GM18951 (cell line): Measurements from ENCODE around the gene FBXL22.

ENCODE experiments used
- POLR2A ChIP-seq: IDR thresholded peaks from 4 replicates; pipeline ENCODE4 v1.6.1; 2011; ENCODE audit warnings: mild to moderate bottlenecking; ENCODE audit not compliant: insufficient read length, insufficient read depth; ENCODE audit errors: extremely low read depth
- in situ Hi-C: fragments of 300-500 bp; cut with MboI; formaldehyde crosslinking; loops from one replicate; pipeline ENCODE4 v1.12.0; 2022; ENCODE audit warnings: low sequenced_read_pairs, mixed read lengths, inconsistent platforms; ENCODE audit not compliant: unreplicated experiment

Gene FBXL22

DNA sequence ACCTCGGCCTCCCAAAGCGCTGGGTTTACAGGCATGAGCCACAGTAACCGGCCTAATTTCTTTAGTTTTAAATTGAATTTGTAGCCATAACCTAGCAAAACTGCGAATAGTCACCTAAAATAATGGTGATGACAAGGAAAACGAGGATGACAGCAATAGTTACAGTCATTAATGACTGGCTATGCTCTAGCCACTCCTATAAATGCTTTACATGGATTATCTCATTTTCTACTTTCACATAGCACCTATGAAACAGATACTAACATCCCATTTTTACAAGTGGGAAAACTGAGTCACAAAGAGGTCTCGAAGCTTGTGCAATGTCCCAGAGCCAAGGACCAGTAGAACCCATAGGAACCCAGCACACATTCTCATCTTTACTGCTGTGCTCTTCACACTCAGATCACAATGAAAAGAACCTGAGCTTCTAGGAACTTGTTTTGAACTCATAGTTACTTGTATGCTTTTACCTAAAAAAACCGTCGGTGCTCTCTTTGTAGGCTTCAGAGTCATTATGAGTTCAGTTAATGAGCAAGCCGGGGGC, 39.4 kb downstream of the FBXL22 start:
- in situ Hi-C loops: no loop called here
- no peak for TF ChIP-seq POLR2A

- in situ Hi-C loops: no loop called here
- TF ChIP-seq POLR2A: no peak
Measured at GRCh38 chr15:63638839-63639238, 41.7 kb downstream of the FBXL22 start.

DNA sequence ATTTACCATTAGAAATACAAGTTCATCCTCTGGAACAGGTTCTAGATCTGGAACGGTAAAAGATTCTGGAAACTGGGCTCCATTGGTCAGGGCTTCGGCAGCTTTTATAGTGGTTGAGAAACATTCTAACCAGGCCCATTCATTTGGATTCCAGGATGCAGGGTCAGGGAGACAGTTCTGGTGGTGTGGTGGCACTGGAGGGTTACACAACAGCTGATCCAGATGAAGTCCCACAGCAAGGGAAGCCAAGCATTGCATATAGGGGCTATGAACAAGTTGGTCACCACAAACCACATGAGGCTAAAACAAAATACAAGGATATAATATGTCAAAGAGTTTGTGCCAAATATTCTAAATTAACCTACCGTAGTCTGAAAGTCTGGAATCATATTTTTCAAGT, 43.0 kb downstream of the FBXL22 start:
- TF ChIP-seq POLR2A: no peak
- in situ Hi-C loops: no loop called here
